GM13976 (cell line): ENCODE results near the gene DCST1.

Experiments used
- DNase-seq: peaks from one replicate; pipeline ENCODE4 v3.0.0; 2012; ENCODE audit warnings: low spot score
- CTCF ChIP-seq: IDR thresholded peaks from 2 replicates; pipeline ENCODE4 v1.5.1; 2012; ENCODE audit warnings: borderline replicate concordance, mild to moderate bottlenecking; ENCODE audit not compliant: insufficient read depth; ENCODE audit errors: extremely low read depth, missing control alignments, control extremely low read depth
- in situ Hi-C: fragments of 300-500 bp; cut with MboI; formaldehyde crosslinking; loops from one replicate; pipeline ENCODE4 v1.12.0; 2022; ENCODE audit warnings: low sequenced_read_pairs, mixed read lengths, inconsistent platforms; ENCODE audit not compliant: unreplicated experiment

Gene DCST1

DNA sequence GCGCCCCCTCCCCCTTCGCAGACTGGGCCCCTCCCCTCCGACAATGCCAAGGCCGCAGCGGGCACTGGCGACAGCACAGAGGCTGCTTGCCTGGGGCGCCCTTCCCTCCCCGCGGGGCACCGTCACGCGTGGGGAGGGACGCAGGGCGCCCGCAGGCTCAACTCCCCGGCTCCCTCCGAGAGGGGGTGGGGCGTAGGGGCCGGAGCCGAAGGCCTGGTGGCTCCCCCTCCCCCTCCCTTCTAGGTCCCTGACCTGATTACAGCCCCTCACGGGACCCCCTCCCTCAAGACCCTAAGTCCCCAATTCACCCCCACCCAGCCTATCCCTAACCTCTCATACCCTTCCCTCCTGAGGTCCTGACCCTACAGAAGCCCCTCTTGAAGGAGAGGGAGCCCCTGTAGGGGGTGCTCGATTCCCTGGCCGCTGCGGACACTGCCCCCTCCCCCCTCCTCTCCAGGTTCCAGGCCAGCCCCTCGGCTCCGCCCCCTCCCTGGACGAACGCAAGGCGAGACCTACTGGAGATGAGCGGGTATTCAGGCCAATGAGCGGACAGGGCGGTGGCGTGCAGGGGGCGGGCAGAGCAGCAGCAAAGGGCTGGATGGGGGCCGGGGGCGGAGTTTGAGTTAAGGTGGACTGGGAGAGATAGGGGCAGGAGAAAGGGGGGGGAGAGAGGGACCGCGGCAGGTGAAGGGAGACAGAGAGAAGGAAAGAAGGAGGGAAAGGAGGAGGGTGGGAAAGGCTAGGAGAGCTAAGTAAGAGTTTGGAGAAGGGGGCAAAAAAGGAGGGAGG lies 31.8 kb upstream of the DCST1 start:
- in situ Hi-C loops, result no loop called here
- peak; percentile 98 for DNase-seq
- peak; percentile 37 for TF ChIP-seq CTCF

DNA sequence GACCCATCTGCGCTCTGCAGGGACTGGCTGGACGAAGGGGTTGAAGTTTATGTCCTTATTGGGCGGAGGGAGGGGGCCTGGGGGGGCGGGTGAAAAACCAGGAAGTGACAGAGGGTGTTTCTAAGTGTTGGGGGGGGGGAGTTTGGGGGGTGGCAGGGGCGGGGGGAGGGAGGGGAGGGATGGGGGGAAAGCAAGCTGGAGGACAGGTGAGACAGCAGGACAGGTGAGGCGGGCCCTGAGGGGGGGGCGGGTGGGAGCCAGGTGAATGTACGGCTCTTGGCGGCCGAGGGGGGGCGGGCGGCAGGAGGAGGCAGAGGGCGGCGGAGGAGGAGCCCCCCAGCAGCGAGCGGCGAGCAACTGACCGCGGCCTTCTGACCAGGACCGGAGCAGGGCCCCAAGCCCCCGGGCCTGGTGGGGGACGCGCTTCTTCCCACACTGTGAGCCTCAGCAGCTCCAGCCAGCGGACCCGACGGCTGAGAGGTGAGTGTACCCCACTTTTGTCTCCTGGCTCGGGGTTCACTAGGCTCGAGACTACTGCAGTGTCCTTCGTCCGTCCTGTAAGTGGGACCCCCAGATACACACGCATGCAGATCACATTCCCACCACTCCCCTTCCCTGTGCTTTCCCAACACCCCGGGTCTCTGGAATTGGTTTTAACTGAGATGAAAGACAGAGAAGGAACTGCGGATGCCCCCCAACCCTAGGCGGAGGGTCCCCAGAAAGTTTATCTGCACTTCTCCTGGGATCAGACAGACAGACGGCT lies 31.0 kb upstream of the DCST1 start, which contains the start of gene ZBTB7B:
Gene ZBTB7B (plus strand): TSS at position 339 of the 763 bp plus-strand sequence. CDS start 11,859 bp downstream, outside the sequence.
- no peak for TF ChIP-seq CTCF
- peak; percentile 79 for DNase-seq

DNA sequence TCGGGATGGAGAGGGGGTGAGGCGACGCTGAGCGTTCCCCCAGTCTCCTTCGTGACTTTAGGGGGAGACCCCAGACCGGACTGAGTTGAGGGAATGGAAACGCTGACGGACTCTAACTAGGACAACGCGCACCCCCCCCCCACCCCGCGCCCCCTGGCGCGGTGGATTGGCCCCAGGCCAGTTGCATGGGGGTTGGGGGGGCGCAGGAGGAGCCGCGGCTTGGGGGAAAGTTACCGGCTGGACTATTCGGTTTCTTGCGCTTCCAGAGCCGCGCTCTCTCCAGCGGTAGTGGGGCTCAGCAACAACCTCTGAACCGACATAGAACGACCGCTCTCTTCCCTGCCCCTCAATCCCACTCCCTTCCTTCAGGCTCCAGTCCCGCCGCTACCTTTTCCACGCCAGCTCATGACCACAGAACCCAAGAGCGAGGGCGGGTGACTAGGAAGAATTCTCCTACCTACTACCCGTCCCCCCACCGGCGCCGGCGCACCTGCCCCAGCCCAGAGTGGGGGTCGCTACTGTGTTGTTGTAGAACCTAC lies 30.3 kb upstream of the DCST1 start:
- no peak for DNase-seq
- no peak for TF ChIP-seq CTCF
- in situ Hi-C loops, result no loop called here

More for the DNA sequence above, 31.0 kb upstream of the DCST1 start, which contains the start of gene ZBTB7B:
- in situ Hi-C loops, result no loop called here

DNA sequence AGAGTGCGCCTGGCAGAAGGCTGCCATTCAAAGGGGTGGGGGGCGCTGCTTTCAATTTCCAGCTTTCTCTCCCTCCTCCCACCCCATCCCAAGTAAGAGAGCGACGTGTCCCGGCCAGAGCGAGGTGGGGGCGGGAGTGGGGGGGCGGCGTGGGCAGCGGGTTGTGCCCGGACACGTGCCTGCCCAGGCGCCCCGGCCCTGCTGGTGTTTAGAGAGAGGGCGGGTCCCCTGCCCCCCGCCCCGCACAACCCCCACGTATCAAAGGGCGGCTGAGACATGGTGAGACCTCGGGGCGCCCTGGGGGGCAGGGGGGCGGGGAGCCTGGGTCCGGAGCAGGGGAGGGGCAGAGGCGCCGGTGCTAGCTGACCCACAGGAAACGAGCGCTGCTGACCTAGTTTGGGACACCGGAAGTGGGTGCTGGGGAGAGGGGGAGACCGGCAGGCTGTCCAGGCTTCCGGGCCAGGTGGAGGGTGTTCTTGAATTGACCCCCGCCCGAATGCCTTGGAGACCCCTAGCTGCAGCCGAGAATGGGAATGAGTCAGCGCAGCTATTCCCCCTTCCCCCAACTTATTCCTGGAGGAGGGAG lies 29.8 kb upstream of the DCST1 start:
- in situ Hi-C loops, result no loop called here
- DNase-seq, result peak; percentile 71
- no peak for TF ChIP-seq CTCF

- TF ChIP-seq CTCF, result no peak
- in situ Hi-C loops, result no loop called here
These were observed 29.1 kb upstream of the DCST1 start for GRCh38 chr1:155004352-155005075.

More at GRCh38 chr1:155004352-155005075, 29.1 kb upstream of the DCST1 start:
- DNase-seq, result no peak
